Neural progenitor cell (in vitro differentiated cells): ENCODE results near the gene RRBP1. TPM values are rescaled to one million over a fixed set of nuclear protein-coding genes. Genes with fewer than 3 reads are reported as not detected.

Source experiments
- DNase-seq: peaks from one replicate; pipeline ENCODE4 v3.0.0-alpha.2; 2016; ENCODE audit warnings: low spot score
- H2AFZ ChIP-seq: fragments of 200-600 bp; sonication (generic); replicated peaks from 2 replicates; pipeline ENCODE4 v1.6.1; 2016; ENCODE audit warnings: antibody characterized with exemption
- H3F3A ChIP-seq: fragments of 200-600 bp; sonication (generic); 2 replicates; pipeline ENCODE4 v1.6.1; 2016; ENCODE audit warnings: antibody characterized with exemption, low read depth
- H3K27ac ChIP-seq: fragments of 200-600 bp; sonication (generic); 2 replicates; pipeline ENCODE4 v1.5.1; 2016; ENCODE audit warnings: mild to moderate bottlenecking
- H3K27me3 ChIP-seq: fragments of 200-600 bp; sonication (generic); 2 replicates; pipeline ENCODE4 v1.6.1; 2016; ENCODE audit warnings: mild to moderate bottlenecking, moderate library complexity
- H3K36me3 ChIP-seq: fragments of 200-600 bp; sonication (generic); 2 replicates; pipeline ENCODE4 v1.5.1; 2016
- H3K4me1 ChIP-seq: fragments of 200-600 bp; sonication (generic); 2 replicates; pipeline ENCODE4 v1.6.1; 2016; ENCODE audit warnings: mixed run types
- H3K4me2 ChIP-seq: fragments of 200-600 bp; sonication (generic); 2 replicates; pipeline ENCODE4 v1.6.1; 2016
- H3K4me3 ChIP-seq: fragments of 200-600 bp; sonication (generic); 2 replicates; pipeline ENCODE4 v1.5.1; 2016
- H3K79me2 ChIP-seq: fragments of 200-600 bp; sonication (generic); 2 replicates; pipeline ENCODE4 v1.6.1; 2016; ENCODE audit warnings: low read depth
- H3K9ac ChIP-seq: fragments of 200-600 bp; sonication (generic); 2 replicates; pipeline ENCODE4 v1.6.1; 2016
- H3K9me3 ChIP-seq: fragments of 200-600 bp; sonication (generic); 2 replicates; pipeline ENCODE4 v1.5.1; 2016; ENCODE audit warnings: low read depth
- H4K20me1 ChIP-seq: fragments of 200-600 bp; sonication (generic); 2 replicates; pipeline ENCODE4 v1.6.1; 2016; ENCODE audit warnings: low read depth
- H3K27ac Mint-ChIP-seq: 3 replicates; pipeline ENCODE4 v1.8.0; 2021; ENCODE audit warnings: mixed read lengths
- H3K27me3 Mint-ChIP-seq: 2 replicates; pipeline ENCODE4 v1.8.0; 2022; ENCODE audit warnings: low read depth, mild to moderate bottlenecking, inconsistent platforms, moderate library complexity, mixed read lengths; ENCODE audit not compliant: insufficient read depth
- H3K36me3 Mint-ChIP-seq: 3 replicates; pipeline ENCODE4 v1.8.0; 2021; ENCODE audit warnings: mixed read lengths
- H3K4me1 Mint-ChIP-seq: 3 replicates; pipeline ENCODE4 v1.8.0; 2021; ENCODE audit warnings: mixed read lengths
- H3K4me3 Mint-ChIP-seq: 3 replicates; pipeline ENCODE4 v1.8.0; 2021; ENCODE audit warnings: mild to moderate bottlenecking, moderate library complexity, mixed read lengths
- H3K9me3 Mint-ChIP-seq: 3 replicates; pipeline ENCODE4 v1.8.0; 2020; ENCODE audit warnings: mixed read lengths
- CTCF ChIP-seq: fragments of 200-600 bp; sonication (generic); IDR thresholded peaks from 2 replicates; pipeline ENCODE4 v1.5.1; 2017; ENCODE audit warnings: antibody characterized with exemption, mild to moderate bottlenecking
- EZH2 ChIP-seq: fragments of 200-600 bp; sonication (generic); IDR thresholded peaks from 2 replicates; pipeline ENCODE4 v1.6.1; 2017; ENCODE audit warnings: antibody characterized with exemption, mild to moderate bottlenecking, moderate library complexity
- EZH2phosphoT487 ChIP-seq: fragments of 200-600 bp; sonication (generic); IDR thresholded peaks from 2 replicates; pipeline ENCODE4 v1.6.1; 2017; ENCODE audit warnings: antibody characterized with exemption
- total RNA-seq: library from RNA; depleted of rRNA; stranded (reverse); fragments of >200 nt; gene quantifications from 2 replicates; pipeline ENCODE4 v1.2.3, GENCODE V29; 2015; ENCODE audit warnings: low replicate concordance

RRBP1 gene
- total RNA-seq, 1 donor from 2014 or later = 18.2 TPM

GRCh38 chr20:17628101-17628841, 53.8 kb downstream of the RRBP1 start:
- Histone ChIP-seq H3F3A (no peaks in the 10 kb centered on the region), H3K4me3 (no peak overlapping the region), H3K4me2 (no peak overlapping the region), H3K9ac (no peak overlapping the region), H3K4me1 (no peaks in the 10 kb centered on the region), H3K9me3 (no peaks in the 10 kb centered on the region), H2AFZ (no peak overlapping the region), H4K20me1 (peaks cover 5% of the 10 kb centered on the region), H3K27ac (no peak overlapping the region), H3K36me3 (no peaks in the 10 kb centered on the region), H3K79me2 (no peaks in the 10 kb centered on the region), H3K27me3 (no peaks in the 10 kb centered on the region)
- Mint-ChIP-seq H3K27me3 (peaks cover 10% of the 10 kb centered on the region), H3K4me1 (peaks cover 5% of the 10 kb centered on the region), H3K36me3 (peaks cover 16% of the 10 kb centered on the region), H3K9me3 (no peaks in the 10 kb centered on the region), H3K27ac (peak overlapping the region; percentile 44), H3K4me3 (no peak overlapping the region)
- DNase-seq = no peak
- TF ChIP-seq EZH2 (no peak), EZH2phosphoT487 (no peak), CTCF (no peak)

GRCh38 chr20:17627101-17627955, 54.7 kb downstream of the RRBP1 start:
- Histone ChIP-seq H3K36me3 (no peaks in the 10 kb centered on the region), H4K20me1 (peaks cover 5% of the 10 kb centered on the region), H3K79me2 (no peaks in the 10 kb centered on the region), H3K4me1 (no peaks in the 10 kb centered on the region), H3K27me3 (no peaks in the 10 kb centered on the region), H3K27ac (no peak overlapping the region), H3K9ac (no peak overlapping the region), H3K4me3 (no peak overlapping the region), H2AFZ (no peak overlapping the region), H3K9me3 (no peaks in the 10 kb centered on the region), H3K4me2 (no peak overlapping the region), H3F3A (no peaks in the 10 kb centered on the region)
- peaks cover 8% of the 10 kb centered on the region for H3K27me3 Mint-ChIP-seq
- H3K4me1 Mint-ChIP-seq = peaks cover 5% of the 10 kb centered on the region
- no peak for DNase-seq
- no peak overlapping the region for H3K27ac Mint-ChIP-seq
- no peak for TF ChIP-seq EZH2phosphoT487
- H3K4me3 Mint-ChIP-seq = no peak overlapping the region
- H3K36me3 Mint-ChIP-seq = peaks cover 14% of the 10 kb centered on the region
- no peaks in the 10 kb centered on the region for H3K9me3 Mint-ChIP-seq

GRCh38 chr20:17626217-17627007, 55.6 kb downstream of the RRBP1 start:
- Histone ChIP-seq H2AFZ (no peak overlapping the region), H3K27me3 (no peaks in the 10 kb centered on the region), H3K4me1 (no peaks in the 10 kb centered on the region), H3K36me3 (no peaks in the 10 kb centered on the region), H4K20me1 (peaks cover 5% of the 10 kb centered on the region), H3K4me3 (no peak overlapping the region), H3K79me2 (no peaks in the 10 kb centered on the region), H3K9me3 (no peaks in the 10 kb centered on the region), H3F3A (no peaks in the 10 kb centered on the region), H3K4me2 (no peak overlapping the region), H3K27ac (no peak overlapping the region), H3K9ac (no peak overlapping the region)
- peaks cover 10% of the 10 kb centered on the region for H3K27me3 Mint-ChIP-seq
- H3K4me1 Mint-ChIP-seq = peaks cover 5% of the 10 kb centered on the region
- H3K36me3 Mint-ChIP-seq = peaks cover 11% of the 10 kb centered on the region
- DNase-seq = no peak
- H3K9me3 Mint-ChIP-seq = no peaks in the 10 kb centered on the region
- no peak overlapping the region for H3K4me3 Mint-ChIP-seq
- H3K27ac Mint-ChIP-seq = no peak overlapping the region
- TF ChIP-seq CTCF (no peak), EZH2phosphoT487 (no peak), EZH2 (no peak)
